ES-I3 (cell line): ENCODE measurements around the gene KRT79.
"Not testable (repeated sequence)": the region's sequence is repeated elsewhere in the genome, so short reads cannot be mapped to it uniquely, and the experiment has no call there.

Experiments used
- H3K36me3 ChIP-seq: 2 replicates; pipeline ENCODE4 v1.6.1; 2013; ENCODE audit warnings: mild to moderate bottlenecking, low read length, control low read depth, moderate library complexity; ENCODE audit not compliant: insufficient read depth
- H3K4me1 ChIP-seq: 2 replicates; pipeline ENCODE4 v1.6.1; 2013; ENCODE audit warnings: mild to moderate bottlenecking, control low read depth, low read length; ENCODE audit not compliant: insufficient read depth
- H3K9ac ChIP-seq: 2 replicates; pipeline ENCODE4 v1.6.1; 2013; ENCODE audit warnings: low read depth, mild to moderate bottlenecking, low read length, moderate library complexity
- H3K9me3 ChIP-seq: 2 replicates; pipeline ENCODE4 v1.6.1; 2013; ENCODE audit warnings: mild to moderate bottlenecking, low read length, moderate library complexity; ENCODE audit not compliant: control insufficient read depth, insufficient read depth

KRT79 gene

DNA sequence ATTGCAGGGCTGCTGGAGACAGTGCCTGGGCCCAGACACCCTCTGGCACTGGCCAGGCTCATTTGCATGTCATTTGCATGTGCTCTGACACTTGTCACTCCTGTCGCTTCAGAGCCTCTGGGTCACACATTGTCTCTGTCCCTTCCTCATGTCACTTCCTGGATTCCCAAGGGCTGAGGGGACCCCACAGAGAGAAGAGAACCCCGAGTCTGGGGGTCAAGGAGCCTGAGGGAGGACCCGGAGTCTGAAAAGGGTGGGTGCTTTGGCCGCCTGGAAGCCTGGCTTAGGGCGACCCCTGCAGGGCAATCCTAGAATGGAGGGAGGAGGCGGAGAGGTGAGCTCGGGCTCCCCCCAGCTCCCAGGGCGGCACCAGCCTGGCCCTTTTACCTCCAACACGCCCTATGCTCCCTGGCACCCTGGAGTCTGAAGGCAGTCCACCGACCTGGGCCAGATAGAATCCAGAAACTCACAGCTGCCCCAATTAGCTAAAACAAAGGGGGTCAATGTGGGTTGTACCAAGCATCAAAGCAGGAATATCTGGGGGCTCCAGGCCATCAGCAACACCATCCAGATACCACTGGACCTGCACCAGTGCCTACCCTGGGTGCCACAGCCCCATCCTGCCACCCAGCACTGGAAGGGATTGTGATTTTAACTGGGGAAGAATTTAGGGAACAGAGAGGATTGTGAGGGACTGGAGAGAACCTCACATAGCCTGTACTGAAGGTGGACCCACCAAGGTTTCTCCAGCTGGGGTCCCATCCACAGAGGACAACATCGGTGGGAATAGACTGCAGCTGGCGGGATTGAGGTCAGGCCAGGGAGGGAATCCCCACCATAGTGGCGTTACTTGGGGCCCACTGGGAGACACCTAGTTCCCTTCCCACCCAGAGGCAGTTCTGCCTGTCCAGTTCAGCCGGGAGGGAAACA, 36.5 kb upstream of the KRT79 start:
- Histone ChIP-seq H3K9ac (no peak overlapping the region), H3K9me3 (no peaks in the 10 kb centered on the region), H3K4me1 (peaks cover 13% of the 10 kb centered on the region), H3K36me3 (no peaks in the 10 kb centered on the region)

DNA sequence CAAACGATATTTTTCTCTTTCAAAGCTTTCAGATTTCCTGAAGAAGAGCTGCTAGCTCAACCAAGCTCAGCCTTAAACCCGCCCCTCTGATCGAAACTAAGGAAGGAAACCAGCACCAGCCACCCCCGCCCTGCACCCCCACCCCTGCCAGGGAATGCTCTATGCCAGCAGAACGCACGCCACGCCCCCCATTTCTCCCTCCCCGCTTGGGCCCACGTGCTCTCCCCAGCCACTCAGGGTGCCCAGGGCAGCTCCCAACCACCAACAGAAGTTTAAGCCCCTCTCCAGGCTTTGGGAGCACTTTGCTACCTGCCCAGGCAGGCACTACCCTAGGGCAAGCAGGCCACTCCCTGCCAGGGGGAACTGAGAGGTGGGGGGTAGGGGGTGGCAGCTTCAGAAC, 33.5 kb upstream of the KRT79 start:
- Histone ChIP-seq H3K36me3 (no peaks in the 10 kb centered on the region), H3K4me1 (peaks cover 7% of the 10 kb centered on the region; the same call in 1 of the 2 replicates), H3K9ac (no peak overlapping the region), H3K9me3 (no peaks in the 10 kb centered on the region)

- no peaks in the 10 kb centered on the region for H3K9me3 ChIP-seq
- no peak overlapping the region for H3K9ac ChIP-seq
- peaks cover 7% of the 10 kb centered on the region; the same call in 1 of the 2 replicates for H3K4me1 ChIP-seq
Measured at GRCh38 chr12:52867152-52867551, 33.0 kb upstream of the KRT79 start.

GRCh38 chr12:52865090-52865944, 31.2 kb upstream of the KRT79 start:
- Histone ChIP-seq H3K9ac (no peak overlapping the region), H3K9me3 (no peaks in the 10 kb centered on the region), H3K36me3 (no peaks in the 10 kb centered on the region), H3K4me1 (peaks cover 7% of the 10 kb centered on the region; the same call in 1 of the 2 replicates)

More at GRCh38 chr12:52867152-52867551, 33.0 kb upstream of the KRT79 start:
- H3K36me3 ChIP-seq, result no peaks in the 10 kb centered on the region

GRCh38 chr12:52862023-52862422, 27.9 kb upstream of the KRT79 start:
- Histone ChIP-seq H3K36me3 (no peaks in the 10 kb centered on the region), H3K9ac (no peak overlapping the region), H3K9me3 (no peaks in the 10 kb centered on the region), H3K4me1 (no peaks in the 10 kb centered on the region)

- Histone ChIP-seq H3K9me3 (no peaks in the 10 kb centered on the region), H3K4me1 (no peaks in the 10 kb centered on the region), H3K36me3 (no peaks in the 10 kb centered on the region), H3K9ac (no peak overlapping the region)
Measured at GRCh38 chr12:52861511-52861910, 27.4 kb upstream of the KRT79 start.

- no peaks in the 10 kb centered on the region for H3K9me3 ChIP-seq
- no peaks in the 10 kb centered on the region for H3K4me1 ChIP-seq
- H3K9ac ChIP-seq, result no peak overlapping the region
- no peaks in the 10 kb centered on the region for H3K36me3 ChIP-seq
Measured at GRCh38 chr12:52860102-52860823, 26.2 kb upstream of the KRT79 start.

- Histone ChIP-seq H3K36me3 (no peaks in the 10 kb centered on the region), H3K4me1 (no peaks in the 10 kb centered on the region), H3K9ac (no peak overlapping the region), H3K9me3 (no peaks in the 10 kb centered on the region)
Measured at GRCh38 chr12:52857500-52857899, 23.4 kb upstream of the KRT79 start.

- Histone ChIP-seq H3K36me3 (no peaks in the 10 kb centered on the region), H3K9me3 (no peaks in the 10 kb centered on the region), H3K4me1 (no peaks in the 10 kb centered on the region), H3K9ac (no peak overlapping the region)
Measured at GRCh38 chr12:52856787-52857186, 22.7 kb upstream of the KRT79 start.

- not testable (repeated sequence) for H3K9ac ChIP-seq, H3K36me3 ChIP-seq, H3K9me3 ChIP-seq, H3K4me1 ChIP-seq
Measured at GRCh38 chr12:52856077-52856476, 22.0 kb upstream of the KRT79 start.

DNA sequence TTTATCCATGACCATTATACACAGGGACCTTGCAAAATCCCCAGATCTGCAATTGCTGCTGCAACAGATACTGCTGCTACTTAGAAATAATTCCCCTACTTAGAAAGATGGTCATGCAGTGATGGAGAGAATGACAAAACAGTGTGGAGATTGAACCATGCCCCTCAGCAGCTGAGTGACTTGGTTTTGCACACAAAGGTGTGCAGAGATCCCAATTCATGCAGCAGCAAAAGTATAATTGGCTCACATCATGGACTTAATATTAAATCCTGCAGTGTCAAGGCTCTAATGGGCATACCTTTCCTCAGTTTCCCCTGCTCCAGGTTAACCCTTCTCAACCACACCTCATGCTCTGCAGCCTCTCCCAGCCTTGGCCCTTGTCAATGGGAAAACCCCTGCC, 17.7 kb upstream of the KRT79 start:
- Histone ChIP-seq H3K36me3 (no peaks in the 10 kb centered on the region), H3K4me1 (no peaks in the 10 kb centered on the region), H3K9ac (no peak overlapping the region), H3K9me3 (no peaks in the 10 kb centered on the region)

DNA sequence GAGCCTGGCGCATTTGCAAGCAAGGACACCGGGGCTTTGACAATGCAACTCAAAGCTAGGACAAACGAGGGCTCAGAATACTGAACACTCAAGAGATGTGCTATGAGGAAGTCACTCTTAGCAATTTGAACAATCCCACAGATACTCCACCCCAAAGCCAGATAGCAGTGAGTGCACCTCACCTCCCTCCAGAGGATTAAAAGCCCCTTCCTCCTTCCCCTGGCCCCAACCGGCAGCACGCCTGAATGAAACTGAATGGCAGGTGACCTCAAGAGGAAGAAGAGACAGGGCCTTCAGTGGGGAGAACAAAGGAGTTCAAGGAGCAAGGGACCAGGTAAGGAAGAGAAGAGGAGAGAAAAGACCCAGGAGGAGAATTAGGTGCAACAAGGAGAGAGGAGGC, 16.6 kb upstream of the KRT79 start:
- Histone ChIP-seq H3K4me1 (no peaks in the 10 kb centered on the region), H3K9me3 (no peaks in the 10 kb centered on the region), H3K9ac (no peak overlapping the region), H3K36me3 (no peaks in the 10 kb centered on the region)

- Histone ChIP-seq H3K4me1 (no peaks in the 10 kb centered on the region), H3K36me3 (no peaks in the 10 kb centered on the region), H3K9me3 (no peaks in the 10 kb centered on the region), H3K9ac (no peak overlapping the region)
Measured at GRCh38 chr12:52849511-52849910, 15.4 kb upstream of the KRT79 start.

GRCh38 chr12:52848661-52849255, 14.6 kb upstream of the KRT79 start, which contains the start of gene KRT78:
KRT78 (minus strand) TSS chr12:52848994; CDS start chr12:52848930, 64 bp downstream.
- Histone ChIP-seq H3K9me3 (no peaks in the 10 kb centered on the region), H3K9ac (no peak within 1 kb of the TSS), H3K4me1 (no peaks in the 10 kb centered on the region), H3K36me3 (no peaks in the 10 kb centered on the region)
